ENCODE data around the gene FAM76A.

DNA sequence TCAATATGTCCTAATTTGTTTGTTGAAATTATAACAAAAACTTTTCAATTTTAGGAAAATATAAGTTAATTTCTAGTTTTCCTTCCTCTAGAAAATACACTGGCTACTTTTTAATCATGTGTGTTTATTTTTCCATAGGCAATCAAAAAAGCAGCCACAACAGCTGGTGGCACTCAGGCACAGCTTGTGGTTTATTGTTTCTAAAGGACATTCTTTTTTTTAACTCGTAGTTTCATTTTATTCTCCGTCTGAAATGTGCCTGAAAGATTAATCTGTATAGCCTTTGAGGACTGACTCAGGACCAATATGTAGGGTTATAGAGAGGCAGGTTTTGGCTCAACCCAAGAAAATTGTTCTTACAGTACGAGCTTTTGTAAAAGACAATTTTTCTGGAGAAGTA is 26.6 kb downstream of the FAM76A start:
- TF ChIP-seq TAF1 (IDR thresholded peaks at IDR 0.05; ENCODE audit: low read depth) (no peak), RAD21 (IDR thresholded peaks at IDR 0.05; ENCODE audit: low read depth) (no peak), YY1 (IDR thresholded peaks at IDR 0.05; ENCODE audit: low read depth) (no peak), FOXM1 (IDR thresholded peaks at IDR 0.05; ENCODE audit: borderline replicate concordance, low read depth) (no peak), TEAD4 (IDR thresholded peaks at IDR 0.05) (no peak), NFIC (IDR thresholded peaks at IDR 0.05) (no peak), ZBTB7A (IDR thresholded peaks at IDR 0.05; ENCODE audit: low read depth) (no peak), EGR1 (IDR thresholded peaks at IDR 0.05) (no peak), CREB1 (IDR thresholded peaks at IDR 0.05; ENCODE audit: low read depth) (no peak)
- TF ChIP-seq, protein P1, sequence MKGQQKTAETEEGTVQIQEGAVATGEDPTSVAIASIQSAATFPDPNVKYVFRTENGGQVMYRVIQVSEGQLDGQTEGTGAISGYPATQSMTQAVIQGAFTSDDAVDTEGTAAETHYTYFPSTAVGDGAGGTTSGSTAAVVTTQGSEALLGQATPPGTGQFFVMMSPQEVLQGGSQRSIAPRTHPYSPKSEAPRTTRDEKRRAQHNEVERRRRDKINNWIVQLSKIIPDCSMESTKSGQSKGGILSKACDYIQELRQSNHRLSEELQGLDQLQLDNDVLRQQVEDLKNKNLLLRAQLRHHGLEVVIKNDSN (IDR thresholded peaks at IDR 0.05), result no peak
- TF ChIP-seq, protein P2, sequence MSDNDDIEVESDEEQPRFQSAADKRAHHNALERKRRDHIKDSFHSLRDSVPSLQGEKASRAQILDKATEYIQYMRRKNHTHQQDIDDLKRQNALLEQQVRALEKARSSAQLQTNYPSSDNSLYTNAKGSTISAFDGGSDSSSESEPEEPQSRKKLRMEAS (IDR thresholded peaks at IDR 0.05), result no peak
- TF ChIP-seq, protein P3, sequence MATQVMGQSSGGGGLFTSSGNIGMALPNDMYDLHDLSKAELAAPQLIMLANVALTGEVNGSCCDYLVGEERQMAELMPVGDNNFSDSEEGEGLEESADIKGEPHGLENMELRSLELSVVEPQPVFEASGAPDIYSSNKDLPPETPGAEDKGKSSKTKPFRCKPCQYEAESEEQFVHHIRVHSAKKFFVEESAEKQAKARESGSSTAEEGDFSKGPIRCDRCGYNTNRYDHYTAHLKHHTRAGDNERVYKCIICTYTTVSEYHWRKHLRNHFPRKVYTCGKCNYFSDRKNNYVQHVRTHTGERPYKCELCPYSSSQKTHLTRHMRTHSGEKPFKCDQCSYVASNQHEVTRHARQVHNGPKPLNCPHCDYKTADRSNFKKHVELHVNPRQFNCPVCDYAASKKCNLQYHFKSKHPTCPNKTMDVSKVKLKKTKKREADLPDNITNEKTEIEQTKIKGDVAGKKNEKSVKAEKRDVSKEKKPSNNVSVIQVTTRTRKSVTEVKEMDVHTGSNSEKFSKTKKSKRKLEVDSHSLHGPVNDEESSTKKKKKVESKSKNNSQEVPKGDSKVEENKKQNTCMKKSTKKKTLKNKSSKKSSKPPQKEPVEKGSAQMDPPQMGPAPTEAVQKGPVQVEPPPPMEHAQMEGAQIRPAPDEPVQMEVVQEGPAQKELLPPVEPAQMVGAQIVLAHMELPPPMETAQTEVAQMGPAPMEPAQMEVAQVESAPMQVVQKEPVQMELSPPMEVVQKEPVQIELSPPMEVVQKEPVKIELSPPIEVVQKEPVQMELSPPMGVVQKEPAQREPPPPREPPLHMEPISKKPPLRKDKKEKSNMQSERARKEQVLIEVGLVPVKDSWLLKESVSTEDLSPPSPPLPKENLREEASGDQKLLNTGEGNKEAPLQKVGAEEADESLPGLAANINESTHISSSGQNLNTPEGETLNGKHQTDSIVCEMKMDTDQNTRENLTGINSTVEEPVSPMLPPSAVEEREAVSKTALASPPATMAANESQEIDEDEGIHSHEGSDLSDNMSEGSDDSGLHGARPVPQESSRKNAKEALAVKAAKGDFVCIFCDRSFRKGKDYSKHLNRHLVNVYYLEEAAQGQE (IDR thresholded peaks at IDR 0.05; ENCODE audit: low read depth), result no peak
